SK-N-MC (cell line): ENCODE data around the gene MPHOSPH10.
"Not testable (repeated sequence)": the region's sequence is repeated elsewhere in the genome, so short reads cannot be mapped to it uniquely, and the experiment has no call there.

Source experiments
- EZH2 ChIP-seq: fragments of 200-600 bp; sonication (generic); IDR thresholded peaks from one replicate; pipeline ENCODE4 v1.6.1; 2017; ENCODE audit warnings: antibody characterized with exemption
- POLR2AphosphoS5 ChIP-seq: IDR thresholded peaks from 2 replicates; pipeline ENCODE4 v1.6.1; 2012; ENCODE audit warnings: mild to moderate bottlenecking, low read depth, low read length, borderline replicate concordance

DNA sequence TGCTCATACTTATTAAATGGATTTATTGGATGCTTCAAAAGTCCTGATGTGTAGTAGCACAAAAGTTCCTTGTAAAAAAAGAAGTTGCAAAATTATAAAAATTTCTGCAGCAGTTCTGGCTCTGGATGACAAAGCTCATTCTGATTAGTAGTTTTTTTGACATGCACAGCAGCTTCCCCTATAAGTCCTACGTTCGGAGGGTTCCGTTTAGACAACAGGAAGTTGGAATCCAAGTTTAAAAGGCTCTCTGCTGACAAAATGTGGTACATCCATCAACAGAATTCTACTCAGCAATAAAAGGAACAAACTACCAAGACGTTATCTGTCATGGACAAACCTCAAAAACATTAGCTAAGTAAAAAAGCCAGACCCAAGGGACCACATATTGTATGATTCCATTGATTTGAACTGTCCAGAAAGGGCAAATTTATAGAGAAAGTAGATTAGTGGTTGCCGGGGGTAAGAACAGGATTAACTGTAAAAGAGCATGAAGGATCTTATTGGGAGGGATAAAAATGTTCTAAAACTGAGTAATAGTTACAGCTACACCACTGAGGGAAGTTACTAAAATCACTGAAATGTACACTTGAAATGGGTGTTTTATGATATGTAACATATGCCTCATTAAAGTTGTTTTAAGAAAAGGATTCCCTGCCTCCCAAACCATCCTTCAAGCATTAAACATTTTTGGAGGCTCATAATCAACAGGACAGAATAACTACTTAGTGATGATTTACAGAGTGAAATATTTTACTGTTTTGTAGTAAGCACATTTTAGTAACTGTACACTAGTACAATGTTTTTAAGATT is 53.1 kb downstream of the MPHOSPH10 start:
- not testable (repeated sequence) for TF ChIP-seq EZH2, POLR2AphosphoS5
